ENCODE measurements around the gene MRTFA. TPM values are rescaled to one million over a fixed set of nuclear protein-coding genes. Genes with fewer than 3 reads are reported as not detected.
"Not testable (repeated sequence)": the region's sequence is repeated elsewhere in the genome, so short reads cannot be mapped to it uniquely, and the experiment has no call there.

The MRTFA gene
- total RNA-seq, 1 experiment from 2014 or later = 10.5 TPM

GRCh38 chr22:40547729-40548143 lies 88.8 kb downstream of the MRTFA start:
- DNase-seq (ENCODE audit: low read depth, low spot score) = no peak
- in situ Hi-C loops (cut with HindIII; ENCODE audit: low pct_unique_long_range_greater_than_20kb, low sequenced_read_pairs) = no loop called here

- in situ Hi-C loops (cut with HindIII; ENCODE audit: low pct_unique_long_range_greater_than_20kb, low sequenced_read_pairs) = no loop called here
- no peak for DNase-seq (ENCODE audit: low read depth, low spot score)
Measured at GRCh38 chr22:40544758-40545157, 91.8 kb downstream of the MRTFA start.

GRCh38 chr22:40542821-40543540 lies 93.5 kb downstream of the MRTFA start:
- in situ Hi-C loops (cut with HindIII; ENCODE audit: low pct_unique_long_range_greater_than_20kb, low sequenced_read_pairs) = no loop called here

GRCh38 chr22:40541300-40541699 lies 95.2 kb downstream of the MRTFA start:
- DNase-seq (ENCODE audit: low read depth, low spot score) = no peak
- in situ Hi-C loops (cut with HindIII; ENCODE audit: low pct_unique_long_range_greater_than_20kb, low sequenced_read_pairs) = no loop called here

More at GRCh38 chr22:40542821-40543540, 93.5 kb downstream of the MRTFA start:
- DNase-seq (ENCODE audit: low read depth, low spot score) = no peak

- in situ Hi-C loops (cut with HindIII; ENCODE audit: low pct_unique_long_range_greater_than_20kb, low sequenced_read_pairs) = no loop called here
- DNase-seq (ENCODE audit: low read depth, low spot score) = no peak
Measured at GRCh38 chr22:40540265-40540664, 96.3 kb downstream of the MRTFA start.

- DNase-seq (ENCODE audit: low read depth, low spot score) = not testable (repeated sequence)
- in situ Hi-C loops (cut with HindIII; ENCODE audit: low pct_unique_long_range_greater_than_20kb, low sequenced_read_pairs) = loop anchor here (10.0 kb wide), 1 partner anchor 89 kb away; no protein-coding TSS in a partner anchor
Measured at GRCh38 chr22:40536149-40536548, 100.4 kb downstream of the MRTFA start.

GRCh38 chr22:40535642-40536041 lies 100.9 kb downstream of the MRTFA start:
- no peak for DNase-seq (ENCODE audit: low read depth, low spot score)
- in situ Hi-C loops (cut with HindIII; ENCODE audit: low pct_unique_long_range_greater_than_20kb, low sequenced_read_pairs) = loop anchor here (10.0 kb wide), 1 partner anchor 89 kb away; no protein-coding TSS in a partner anchor

GRCh38 chr22:40535189-40535512 lies 101.4 kb downstream of the MRTFA start:
- in situ Hi-C loops (cut with HindIII; ENCODE audit: low pct_unique_long_range_greater_than_20kb, low sequenced_read_pairs) = loop anchor here (10.0 kb wide), 1 partner anchor 90 kb away; no protein-coding TSS in a partner anchor
- DNase-seq (ENCODE audit: low read depth, low spot score) = no peak

GRCh38 chr22:40534379-40535188 lies 101.9 kb downstream of the MRTFA start:
- DNase-seq (ENCODE audit: low read depth, low spot score) = no peak
- in situ Hi-C loops (cut with HindIII; ENCODE audit: low pct_unique_long_range_greater_than_20kb, low sequenced_read_pairs) = loop anchor here (10.0 kb wide), 1 partner anchor 90 kb away; no protein-coding TSS in a partner anchor

GRCh38 chr22:40533712-40534378 lies 102.7 kb downstream of the MRTFA start:
- DNase-seq (ENCODE audit: low read depth, low spot score) = peak; percentile 73
- in situ Hi-C loops (cut with HindIII; ENCODE audit: low pct_unique_long_range_greater_than_20kb, low sequenced_read_pairs) = loop anchor here (10.0 kb wide), 1 partner anchor 91 kb away; no protein-coding TSS in a partner anchor

GRCh38 chr22:40531951-40532900 lies 104.3 kb downstream of the MRTFA start:
- DNase-seq (ENCODE audit: low read depth, low spot score) = no peak
- in situ Hi-C loops (cut with HindIII; ENCODE audit: low pct_unique_long_range_greater_than_20kb, low sequenced_read_pairs) = loop anchor here (10.0 kb wide), 1 partner anchor 93 kb away; no protein-coding TSS in a partner anchor

GRCh38 chr22:40530391-40530790 lies 106.1 kb downstream of the MRTFA start:
- not testable (repeated sequence) for DNase-seq (ENCODE audit: low read depth, low spot score)
- in situ Hi-C loops (cut with HindIII; ENCODE audit: low pct_unique_long_range_greater_than_20kb, low sequenced_read_pairs) = loop anchor here (10.0 kb wide), 1 partner anchor 94 kb away; no protein-coding TSS in a partner anchor

GRCh38 chr22:40529821-40530220 lies 106.7 kb downstream of the MRTFA start:
- DNase-seq (ENCODE audit: low read depth, low spot score) = no peak
- in situ Hi-C loops (cut with HindIII; ENCODE audit: low pct_unique_long_range_greater_than_20kb, low sequenced_read_pairs) = loop anchor here (10.0 kb wide), 1 partner anchor 95 kb away; no protein-coding TSS in a partner anchor

- in situ Hi-C loops (cut with HindIII; ENCODE audit: low pct_unique_long_range_greater_than_20kb, low sequenced_read_pairs) = no loop called here
- no peak for DNase-seq (ENCODE audit: low read depth, low spot score)
Measured at GRCh38 chr22:40526960-40527359, 109.6 kb downstream of the MRTFA start.

- DNase-seq (ENCODE audit: low read depth, low spot score) = peak; percentile 70
- in situ Hi-C loops (cut with HindIII; ENCODE audit: low pct_unique_long_range_greater_than_20kb, low sequenced_read_pairs) = no loop called here
Measured at GRCh38 chr22:40525250-40525884, 111.2 kb downstream of the MRTFA start.

GRCh38 chr22:40524392-40525249 lies 111.9 kb downstream of the MRTFA start:
- DNase-seq (ENCODE audit: low read depth, low spot score) = peak; percentile 44
- in situ Hi-C loops (cut with HindIII; ENCODE audit: low pct_unique_long_range_greater_than_20kb, low sequenced_read_pairs) = no loop called here

Measured in SK-MEL-5 (cell line).